Mononuclear cell (primary cell): ENCODE measurements around the gene TRIM16. TPM values are rescaled to one million over a fixed set of nuclear protein-coding genes. Genes with fewer than 3 reads are reported as not detected.
"Not testable (repeated sequence)": the region's sequence is repeated elsewhere in the genome, so short reads cannot be mapped to it uniquely, and the experiment has no call there.

Source experiments
- H3K27me3 ChIP-seq: 2 replicates; pipeline ENCODE4 v1.6.0; 2011; ENCODE audit warnings: low read length, control low read depth; ENCODE audit not compliant: insufficient read depth
- H3K4me1 ChIP-seq: 2 replicates; pipeline ENCODE4 v1.5.1; 2011; ENCODE audit warnings: mild to moderate bottlenecking, low read length, control low read depth; ENCODE audit not compliant: insufficient read depth
- H3K4me3 ChIP-seq: 2 replicates; pipeline ENCODE4 v1.5.1; 2011; ENCODE audit warnings: mild to moderate bottlenecking, low read length, moderate library complexity
- H3K9me3 ChIP-seq: 2 replicates; pipeline ENCODE4 v1.5.1; 2011; ENCODE audit warnings: low read depth, mild to moderate bottlenecking, control low read depth, low read length
- total RNA-seq: library from RNA; depleted of rRNA; stranded (reverse); fragments of >200 nt; gene quantifications from one replicate; pipeline ENCODE4 v1.2.3, GENCODE V29; 2012

TRIM16 gene
- total RNA-seq, 1 donor = 5.5 TPM

DNA sequence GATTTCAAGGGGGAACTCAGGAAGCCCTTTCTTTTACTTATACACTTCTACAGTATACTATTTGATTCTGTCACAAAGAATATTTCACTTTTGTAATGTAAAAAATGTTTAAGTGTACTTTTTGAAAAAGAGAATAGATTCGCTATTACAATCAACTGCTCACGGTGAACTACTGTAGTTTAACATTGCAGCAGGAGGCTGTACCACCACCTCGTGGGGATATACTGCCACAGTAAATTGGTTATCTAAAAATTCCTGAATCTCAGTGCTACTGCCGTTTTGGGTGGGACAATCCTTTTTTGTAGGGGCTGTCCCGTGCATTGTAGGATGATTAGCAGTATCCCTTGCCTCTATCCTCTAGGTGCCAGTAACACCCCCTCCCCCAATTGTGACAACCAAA lies 14.6 kb downstream of the TRIM16 start:
- not testable (repeated sequence) for H3K4me1 ChIP-seq, H3K4me3 ChIP-seq, H3K27me3 ChIP-seq

DNA sequence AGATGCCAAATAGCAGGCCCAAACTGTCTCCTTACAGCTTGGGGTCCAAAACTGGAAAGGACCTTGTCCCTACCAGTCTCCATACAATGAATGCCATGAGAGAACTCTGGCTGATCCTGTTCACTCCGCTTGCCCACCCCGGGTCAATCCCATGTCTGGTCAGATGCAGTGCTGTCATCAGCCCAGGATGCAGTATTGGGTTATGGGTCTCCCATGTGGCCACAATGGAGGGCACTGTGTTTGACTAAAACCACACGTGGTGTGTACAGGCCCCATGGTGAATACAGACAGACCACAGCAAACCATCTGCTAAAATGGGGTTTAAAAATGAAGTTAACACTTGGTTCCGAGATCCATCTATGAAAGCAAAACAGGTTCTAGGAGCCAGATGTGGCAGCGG lies 20.4 kb downstream of the TRIM16 start:
- Histone ChIP-seq H3K27me3 (no peaks in the 10 kb centered on the region), H3K4me1 (no peaks in the 10 kb centered on the region), H3K4me3 (no peak overlapping the region), H3K9me3 (no peaks in the 10 kb centered on the region)

More for the DNA sequence above, 14.6 kb downstream of the TRIM16 start:
- not testable (repeated sequence) for H3K9me3 ChIP-seq

DNA sequence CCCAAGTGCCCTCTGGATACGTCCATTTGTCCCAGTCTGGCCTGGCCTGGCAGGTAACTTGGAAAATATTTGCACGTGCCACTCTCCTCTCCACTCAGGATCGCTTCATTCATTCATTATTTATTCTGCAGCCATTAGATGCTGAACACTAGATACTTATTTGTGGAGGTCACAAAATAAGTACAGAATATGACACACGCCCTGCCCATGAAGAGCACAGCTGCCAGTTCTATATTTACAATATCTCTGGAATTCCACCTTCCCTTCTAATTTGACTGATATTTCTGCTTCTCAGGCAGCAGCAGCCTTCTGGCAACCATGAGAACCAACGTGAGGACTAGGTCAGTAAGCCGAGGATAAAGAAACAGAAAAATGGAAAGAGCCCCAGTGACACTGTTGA lies 20.9 kb downstream of the TRIM16 start:
- no peaks in the 10 kb centered on the region for H3K4me1 ChIP-seq
- no peaks in the 10 kb centered on the region for H3K27me3 ChIP-seq
- no peaks in the 10 kb centered on the region for H3K9me3 ChIP-seq
- no peak overlapping the region for H3K4me3 ChIP-seq

DNA sequence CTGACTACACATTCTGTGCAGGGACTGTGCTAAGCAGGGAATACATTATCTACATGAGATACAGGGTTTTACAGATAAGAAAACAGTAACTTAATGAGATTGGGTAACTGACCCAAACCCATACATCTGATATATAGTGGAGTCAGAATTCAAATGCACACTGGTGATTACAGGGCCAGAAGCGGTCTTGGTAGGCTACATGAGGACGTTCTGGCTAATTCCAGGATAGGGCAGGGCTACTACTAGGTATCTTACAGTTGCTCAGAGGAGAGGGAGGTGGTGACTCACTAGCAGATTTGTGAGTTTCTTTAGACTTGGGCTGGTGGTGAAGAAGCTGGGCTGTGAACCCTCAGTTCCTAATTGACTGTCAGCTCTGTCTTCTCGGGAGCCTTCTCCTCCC lies 21.4 kb downstream of the TRIM16 start:
- Histone ChIP-seq H3K4me3 (no peak overlapping the region), H3K4me1 (no peaks in the 10 kb centered on the region), H3K9me3 (no peaks in the 10 kb centered on the region), H3K27me3 (no peaks in the 10 kb centered on the region)

DNA sequence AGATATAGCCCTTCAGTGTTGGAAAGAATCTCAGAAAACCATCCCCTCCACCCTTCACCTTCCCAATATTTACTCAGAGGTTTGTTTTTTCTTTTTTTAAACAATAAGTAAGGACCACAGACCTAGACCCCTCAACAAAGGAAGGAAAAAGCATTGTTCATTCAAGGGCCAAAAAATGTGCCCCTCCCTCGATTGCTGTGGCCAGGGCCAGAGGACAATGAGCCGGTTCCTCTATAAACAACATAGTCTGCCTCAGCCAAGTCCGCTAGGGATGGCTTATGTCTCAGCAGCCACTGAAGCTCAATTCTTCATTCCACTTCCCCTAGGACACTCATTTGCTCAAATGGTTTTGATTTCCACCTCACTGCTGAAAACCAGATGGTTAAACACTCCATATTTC lies 24.0 kb downstream of the TRIM16 start:
- no peaks in the 10 kb centered on the region for H3K4me1 ChIP-seq
- H3K9me3 ChIP-seq = no peaks in the 10 kb centered on the region
- no peaks in the 10 kb centered on the region for H3K27me3 ChIP-seq
- no peak overlapping the region for H3K4me3 ChIP-seq

DNA sequence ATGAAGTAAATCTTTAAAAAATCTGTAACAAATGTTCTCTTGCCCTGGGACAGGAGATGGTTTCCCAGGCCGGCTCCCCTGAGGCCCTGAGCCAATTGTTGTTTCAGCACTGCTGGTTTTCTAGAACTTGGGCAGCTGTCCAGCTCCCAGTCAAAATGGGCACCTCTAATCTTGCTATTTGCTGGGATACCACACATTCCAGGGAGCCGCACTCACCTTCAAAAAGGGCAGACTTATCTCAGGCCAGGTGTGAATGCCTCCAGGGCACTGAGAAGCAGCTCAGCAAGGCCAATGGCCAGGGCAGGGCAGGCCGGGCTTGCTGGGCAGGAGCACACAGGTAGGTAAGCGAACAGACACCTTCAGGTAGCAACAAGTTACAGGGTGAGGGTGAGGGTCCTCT lies 24.4 kb downstream of the TRIM16 start:
- no peaks in the 10 kb centered on the region for H3K9me3 ChIP-seq
- H3K4me1 ChIP-seq = no peaks in the 10 kb centered on the region
- no peaks in the 10 kb centered on the region for H3K27me3 ChIP-seq
- H3K4me3 ChIP-seq = no peak overlapping the region

DNA sequence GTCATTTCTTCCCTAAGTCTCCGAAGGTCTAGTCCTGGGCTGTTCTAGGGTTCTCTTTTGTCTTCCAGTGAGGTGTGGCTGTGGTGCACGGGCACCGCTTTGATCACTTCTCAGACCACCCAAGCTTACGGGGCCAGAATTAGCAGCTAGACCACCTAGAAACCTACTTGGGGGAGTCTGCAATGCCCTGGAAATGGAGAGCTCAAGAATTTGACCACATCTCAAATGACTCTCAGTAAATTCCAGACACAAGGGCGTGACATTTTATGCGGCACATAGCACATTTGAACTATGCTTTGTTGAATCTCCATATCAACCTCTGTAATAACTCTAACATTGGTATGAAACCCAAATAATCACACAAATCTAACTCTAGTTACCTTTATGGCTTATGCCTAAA lies 24.9 kb downstream of the TRIM16 start:
- no peak overlapping the region for H3K4me3 ChIP-seq
- no peaks in the 10 kb centered on the region for H3K27me3 ChIP-seq
- no peaks in the 10 kb centered on the region for H3K4me1 ChIP-seq
- no peaks in the 10 kb centered on the region for H3K9me3 ChIP-seq

DNA sequence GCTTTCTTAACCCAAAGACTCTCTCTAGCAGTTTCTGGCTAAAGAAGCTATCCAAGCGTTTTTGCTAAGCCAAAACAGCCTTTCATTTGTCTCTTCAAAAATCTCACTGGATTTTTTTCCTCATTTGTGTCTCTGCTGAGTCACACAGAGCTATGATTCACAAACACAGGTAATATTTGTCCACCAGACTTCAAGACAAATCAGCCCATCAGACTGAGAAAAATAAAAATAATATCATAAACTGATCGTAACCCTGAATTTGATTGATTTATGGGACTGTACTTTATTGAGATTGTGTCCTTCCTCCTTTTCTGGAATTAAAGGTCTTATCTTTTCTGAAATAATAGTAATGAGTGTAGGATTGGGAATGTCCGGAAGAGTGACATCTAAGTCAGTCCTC lies 25.8 kb downstream of the TRIM16 start:
- no peaks in the 10 kb centered on the region for H3K4me1 ChIP-seq
- H3K9me3 ChIP-seq = no peaks in the 10 kb centered on the region
- H3K4me3 ChIP-seq = no peak overlapping the region
- H3K27me3 ChIP-seq = no peaks in the 10 kb centered on the region

DNA sequence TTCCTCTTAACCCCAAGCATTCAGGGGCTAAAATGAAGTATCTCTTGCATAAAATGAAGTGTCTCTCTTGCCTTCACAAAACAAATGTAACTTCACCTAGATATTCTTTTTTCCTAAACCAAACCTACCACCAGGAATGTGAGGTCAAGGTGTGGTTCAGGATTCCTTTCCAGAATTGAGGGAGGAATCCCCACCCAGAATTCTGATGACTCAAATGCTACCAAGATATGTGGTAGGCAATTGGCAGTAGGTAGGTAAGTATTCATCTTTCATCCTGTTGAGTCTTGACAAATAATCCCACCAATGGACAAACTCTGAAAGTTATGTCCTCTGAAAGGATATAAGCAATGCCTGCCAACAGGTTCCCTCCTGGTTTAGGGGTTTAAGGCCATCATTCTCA lies 26.2 kb downstream of the TRIM16 start:
- no peaks in the 10 kb centered on the region for H3K27me3 ChIP-seq
- no peaks in the 10 kb centered on the region for H3K4me1 ChIP-seq
- no peak overlapping the region for H3K4me3 ChIP-seq
- no peaks in the 10 kb centered on the region for H3K9me3 ChIP-seq

DNA sequence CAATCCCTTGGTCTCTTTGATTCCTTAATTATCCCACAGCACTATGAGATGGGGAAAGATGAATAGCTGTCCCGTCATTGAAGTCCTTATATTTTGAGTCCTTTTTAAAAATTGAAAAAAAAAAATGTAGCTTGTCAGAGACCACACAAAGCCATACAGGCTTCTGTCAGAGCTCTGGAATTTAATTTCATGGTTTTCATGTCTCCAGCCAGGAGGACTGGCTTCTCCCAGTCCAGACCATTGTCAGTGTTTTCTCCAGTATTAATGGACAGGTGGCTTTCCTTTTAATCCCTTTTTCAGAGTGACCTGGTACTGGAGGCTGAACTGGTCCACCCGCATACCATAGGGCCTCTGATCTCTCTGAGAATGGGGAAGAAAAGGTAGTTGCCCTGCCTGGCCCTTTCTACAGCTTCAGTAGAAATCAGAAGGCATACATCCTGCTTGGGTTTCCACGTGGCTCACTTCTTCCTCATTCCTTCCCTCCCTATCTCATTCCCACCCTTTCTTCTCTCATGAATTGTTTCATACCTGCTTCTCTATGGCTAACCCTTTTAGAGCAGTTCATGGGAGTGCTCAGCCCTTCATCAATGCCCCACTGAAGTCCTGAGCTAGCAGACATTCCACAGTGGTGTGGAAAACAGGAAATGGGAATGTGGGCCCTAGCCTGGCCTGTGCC lies 29.1 kb downstream of the TRIM16 start:
- no peaks in the 10 kb centered on the region for H3K27me3 ChIP-seq
- no peak overlapping the region for H3K4me3 ChIP-seq
- H3K9me3 ChIP-seq = no peaks in the 10 kb centered on the region
- H3K4me1 ChIP-seq = peaks cover 19% of the 10 kb centered on the region

DNA sequence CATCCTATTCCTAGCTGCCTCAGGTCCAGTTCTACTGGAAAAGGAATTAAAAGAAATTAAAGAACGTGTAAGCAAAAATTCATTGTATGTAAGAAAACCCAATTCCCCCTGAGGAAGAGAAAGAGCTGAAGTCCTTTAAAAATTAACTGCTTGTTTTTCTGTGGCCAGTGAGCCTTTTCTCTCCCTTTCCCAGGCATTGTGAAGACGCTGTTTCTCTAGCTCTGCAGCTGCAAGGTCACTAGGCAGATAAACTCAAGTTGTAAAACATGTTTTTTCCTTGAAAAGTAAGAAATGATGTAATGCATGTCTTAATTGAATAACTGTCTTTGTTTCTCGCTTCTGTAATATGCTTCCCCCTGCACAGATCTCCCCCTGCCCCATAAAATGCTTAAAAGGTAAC lies 29.7 kb downstream of the TRIM16 start:
- not testable (repeated sequence) for H3K9me3 ChIP-seq, H3K27me3 ChIP-seq, H3K4me3 ChIP-seq
- peaks cover 23% of the 10 kb centered on the region for H3K4me1 ChIP-seq

DNA sequence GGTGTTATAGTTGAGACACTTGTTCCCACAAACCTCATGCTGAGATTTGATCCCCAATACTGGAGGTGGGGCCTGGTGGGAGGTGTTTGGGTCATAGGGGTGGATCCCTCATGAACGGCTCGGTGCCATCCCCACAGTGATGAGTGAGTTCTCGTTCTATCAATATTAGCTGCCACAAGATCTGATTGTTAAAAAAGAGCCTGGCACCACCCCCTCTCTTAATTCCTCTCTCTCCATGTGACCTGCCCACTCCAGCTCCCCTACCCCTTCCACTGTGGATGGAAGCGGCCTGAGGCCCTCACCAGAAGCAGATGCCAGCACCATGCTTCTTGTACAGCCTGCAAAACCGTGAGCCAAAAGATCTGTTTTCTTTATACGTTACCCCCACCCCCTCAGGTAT lies 31.2 kb downstream of the TRIM16 start:
- Histone ChIP-seq H3K4me1 (peaks cover 23% of the 10 kb centered on the region), H3K9me3 (no peaks in the 10 kb centered on the region), H3K4me3 (no peak overlapping the region), H3K27me3 (no peaks in the 10 kb centered on the region)

DNA sequence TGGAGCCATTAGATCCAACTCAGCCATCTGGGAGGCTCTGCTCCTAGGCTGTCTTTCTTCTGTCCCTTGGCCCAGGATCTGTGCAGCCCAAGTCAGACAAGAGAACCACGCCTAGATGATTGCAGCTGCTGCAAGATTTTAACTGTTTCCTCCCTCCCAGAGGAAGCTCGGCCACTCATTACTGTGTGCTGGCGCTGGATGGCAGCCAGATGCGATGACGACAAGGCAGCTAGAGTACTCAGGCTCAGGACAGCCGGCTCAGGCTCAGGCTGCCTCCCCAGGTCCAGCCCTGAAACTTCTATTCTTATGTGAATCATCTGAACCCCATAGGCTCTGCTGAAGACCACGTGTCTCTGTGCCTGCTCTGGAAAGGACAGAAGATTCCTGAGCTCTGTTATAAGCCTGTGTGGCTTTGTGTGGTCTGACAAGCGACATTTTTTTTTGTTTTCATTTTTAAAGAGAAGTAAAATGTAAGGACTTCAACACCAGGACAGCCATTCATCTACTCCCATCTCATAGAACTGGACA lies 32.5 kb downstream of the TRIM16 start:
- H3K27me3 ChIP-seq = no peaks in the 10 kb centered on the region
- peaks cover 23% of the 10 kb centered on the region for H3K4me1 ChIP-seq
- no peaks in the 10 kb centered on the region for H3K9me3 ChIP-seq
- no peak overlapping the region for H3K4me3 ChIP-seq

DNA sequence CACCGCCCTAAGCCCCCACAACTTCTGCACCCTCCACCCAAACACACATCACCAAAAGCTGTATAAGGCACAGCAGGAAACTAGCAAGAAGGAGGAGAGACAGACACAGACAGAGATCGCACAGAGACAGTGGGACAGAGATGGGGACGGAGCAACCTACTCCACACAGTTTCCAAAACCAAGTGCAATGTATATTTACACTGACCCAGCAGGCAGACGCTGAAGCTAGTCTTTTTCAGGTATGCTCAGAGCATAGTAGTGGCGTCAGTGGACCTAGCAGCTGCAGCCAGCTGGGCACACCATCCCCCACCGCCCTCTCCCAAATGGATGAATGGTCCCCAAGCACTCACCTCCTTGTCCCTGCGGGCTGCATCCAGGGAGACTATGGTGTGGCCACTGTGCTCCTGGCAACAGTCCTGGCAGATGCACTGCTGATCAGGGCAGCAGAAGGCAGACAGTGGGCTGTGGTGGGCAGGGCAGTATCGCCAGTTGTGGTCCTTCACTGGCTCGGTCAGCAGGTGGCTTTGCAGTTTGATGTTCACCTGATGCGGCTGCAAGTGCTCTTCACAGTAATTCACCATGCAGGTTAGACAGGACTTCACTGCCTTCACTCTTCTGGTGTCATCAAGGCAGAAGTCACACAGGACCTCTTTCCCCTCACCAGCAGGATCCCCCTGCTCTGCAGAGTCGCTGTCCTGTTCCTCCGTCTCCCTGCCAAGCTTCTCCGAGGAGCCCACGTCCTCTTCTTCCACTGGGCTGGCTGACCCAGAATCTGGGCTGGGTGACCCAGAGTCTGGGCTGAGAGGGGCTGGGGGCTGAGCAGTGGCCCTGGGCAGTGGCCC lies 33.1 kb downstream of the TRIM16 start:
- Histone ChIP-seq H3K4me3 (no peak overlapping the region), H3K4me1 (peaks cover 23% of the 10 kb centered on the region), H3K9me3 (no peaks in the 10 kb centered on the region), H3K27me3 (no peaks in the 10 kb centered on the region)

DNA sequence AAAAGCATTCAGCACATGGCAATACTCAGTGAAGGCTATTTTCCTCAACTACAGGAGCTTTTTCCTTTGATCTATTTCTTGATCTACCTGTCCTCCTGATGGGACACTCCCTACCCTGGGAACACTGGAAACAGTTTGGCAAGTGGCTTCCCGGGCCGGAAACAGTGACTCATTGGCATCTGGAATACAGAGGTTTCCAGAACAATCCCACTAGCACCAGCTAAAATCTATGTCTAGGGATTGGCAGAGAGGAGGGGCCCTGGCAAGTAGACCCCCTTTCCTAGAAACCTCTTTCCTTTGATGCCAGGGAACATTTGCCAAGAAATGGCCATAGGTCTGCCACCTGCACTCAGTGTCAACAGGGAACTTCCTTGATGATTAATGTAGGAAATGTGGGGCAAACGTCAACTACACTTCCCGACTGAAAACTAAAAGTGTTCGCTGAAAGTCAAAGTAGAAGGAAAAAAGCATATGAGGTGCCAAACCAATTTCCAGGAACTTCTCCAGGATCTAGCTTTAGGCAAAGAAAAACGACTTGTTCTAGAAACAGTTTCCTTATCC lies 34.2 kb downstream of the TRIM16 start:
- H3K9me3 ChIP-seq = no peaks in the 10 kb centered on the region
- no peak overlapping the region for H3K4me3 ChIP-seq
- peaks cover 23% of the 10 kb centered on the region for H3K4me1 ChIP-seq
- H3K27me3 ChIP-seq = no peaks in the 10 kb centered on the region
